Type B pancreatic cell (in vitro differentiated cells): ENCODE data around the gene MN1. TPM values are rescaled to one million over a fixed set of nuclear protein-coding genes. Genes with fewer than 3 reads are reported as not detected.

ENCODE experiments used
- DNase-seq: peaks from one replicate; pipeline ENCODE4 v3.0.0; 2021; ENCODE audit warnings: mixed read lengths; ENCODE audit not compliant: unreplicated experiment; ENCODE audit errors: extremely low spot score
- H3K27ac Mint-ChIP-seq: 2 replicates; pipeline ENCODE4 v1.8.0; 2021; ENCODE audit warnings: mild to moderate bottlenecking, mixed read lengths
- H3K27me3 Mint-ChIP-seq: 2 replicates; pipeline ENCODE4 v1.8.0; 2021; ENCODE audit warnings: mixed read lengths
- H3K36me3 Mint-ChIP-seq: 2 replicates; pipeline ENCODE4 v1.8.0; 2021; ENCODE audit warnings: mixed read lengths
- H3K4me1 Mint-ChIP-seq: one replicate; pipeline ENCODE4 v1.8.0; 2021; ENCODE audit warnings: mixed read lengths; ENCODE audit not compliant: unreplicated experiment
- H3K4me3 Mint-ChIP-seq: 2 replicates; pipeline ENCODE4 v1.8.0; 2021; ENCODE audit warnings: mild to moderate bottlenecking, mixed read lengths
- H3K9me3 Mint-ChIP-seq: 2 replicates; pipeline ENCODE4 v1.8.0; 2021; ENCODE audit warnings: mixed read lengths
- CTCF ChIP-seq: fragments of 200-600 bp; sonication (generic); conservative IDR thresholded peaks from 2 replicates; pipeline ENCODE4 v1.5.0; 2021; ENCODE audit warnings: antibody characterized with exemption, mild to moderate bottlenecking
- long read RNA-seq: library from polyadenylated mRNA; unstranded; transcript quantifications from one replicate; pipeline ENCODE4 v2.0.0, GENCODE V29; 2020
- total RNA-seq: library from RNA; stranded (reverse); gene quantifications from 2 replicates; pipeline ENCODE4 v1.2.1, GENCODE V29; 2021; ENCODE audit warnings: low replicate concordance

MN1 gene
- 1.7 and 17.0 TPM in 2 replicates for total RNA-seq
- long read RNA-seq, partial matches to known transcripts: 0 of 1 reads
- long read RNA-seq, other reads (novel, unspliced or antisense): 1 of 1 reads

- TF ChIP-seq CTCF: no peak
- Mint-ChIP-seq H3K4me3 (peak within 1 kb of the TSS; percentile 87), H3K4me1 (peaks cover 26% of the 10 kb centered on the region), H3K9me3 (no peaks in the 10 kb centered on the region), H3K27me3 (peaks cover 42% of the 10 kb centered on the region), H3K27ac (no peak within 1 kb of the TSS), H3K36me3 (peaks cover 3% of the 10 kb centered on the region)
- DNase-seq: peak; percentile 79
Observed at GRCh38 chr22:27801616-27802345, at the start of gene MN1. TSS of gene MN1 (minus strand) at chr22:27801756. CDS start at chr22:27800543, 1,213 bp downstream.

- H3K27me3 Mint-ChIP-seq: no peaks in the 10 kb centered on the region
- H3K4me1 Mint-ChIP-seq: peaks cover 68% of the 10 kb centered on the region
- no peak overlapping the region for H3K4me3 Mint-ChIP-seq
- TF ChIP-seq CTCF: no peak
- H3K27ac Mint-ChIP-seq: peak overlapping the region; percentile 52
- no peaks in the 10 kb centered on the region for H3K9me3 Mint-ChIP-seq
- peaks cover 31% of the 10 kb centered on the region for H3K36me3 Mint-ChIP-seq
- no peak for DNase-seq
Observed at GRCh38 chr22:27850000-27850521, 48.5 kb upstream of the MN1 start.

GRCh38 chr22:27848005-27848404, 46.4 kb upstream of the MN1 start:
- no peak for TF ChIP-seq CTCF
- Mint-ChIP-seq H3K9me3 (no peaks in the 10 kb centered on the region), H3K36me3 (peaks cover 26% of the 10 kb centered on the region), H3K27me3 (no peaks in the 10 kb centered on the region), H3K4me1 (peaks cover 69% of the 10 kb centered on the region), H3K27ac (no peak overlapping the region), H3K4me3 (no peak overlapping the region)
- no peak for DNase-seq

- peaks cover 22% of the 10 kb centered on the region for H3K36me3 Mint-ChIP-seq
- H3K27ac Mint-ChIP-seq: no peak overlapping the region
- no peaks in the 10 kb centered on the region for H3K27me3 Mint-ChIP-seq
- no peak for TF ChIP-seq CTCF
- no peak overlapping the region for H3K4me3 Mint-ChIP-seq
- no peak for DNase-seq
- H3K9me3 Mint-ChIP-seq: no peaks in the 10 kb centered on the region
- peaks cover 73% of the 10 kb centered on the region for H3K4me1 Mint-ChIP-seq
Observed at GRCh38 chr22:27846910-27847309, 45.4 kb upstream of the MN1 start.

- Mint-ChIP-seq H3K27ac (no peak overlapping the region), H3K27me3 (no peaks in the 10 kb centered on the region), H3K4me1 (peaks cover 74% of the 10 kb centered on the region), H3K9me3 (no peaks in the 10 kb centered on the region), H3K4me3 (no peak overlapping the region), H3K36me3 (peaks cover 22% of the 10 kb centered on the region)
- DNase-seq: no peak
- TF ChIP-seq CTCF: no peak
Observed at GRCh38 chr22:27846248-27846757, 44.7 kb upstream of the MN1 start.
